Smooth muscle cell (in vitro differentiated cells): ENCODE results near the gene AMZ2. TPM values are rescaled to one million over a fixed set of nuclear protein-coding genes. Genes with fewer than 3 reads are reported as not detected.

ENCODE experiments used
- DNase-seq: peaks from one replicate; lab custom pipeline; 2025; ENCODE audit not compliant: unreplicated experiment; lab: John Stamatoyannopoulos, UW
- H2AFZ ChIP-seq: fragments of 200-600 bp; sonication (generic); 2 replicates; pipeline ENCODE4 v1.6.0; 2016; ENCODE audit warnings: antibody characterized with exemption, low read depth, mild to moderate bottlenecking
- H3F3A ChIP-seq: fragments of 200-600 bp; sonication (generic); 2 replicates; pipeline ENCODE4 v1.6.0; 2017; ENCODE audit warnings: antibody characterized with exemption, low read depth
- H3K27ac ChIP-seq: fragments of 200-600 bp; sonication (generic); 2 replicates; pipeline ENCODE4 v1.5.1; 2016; ENCODE audit warnings: low read depth, mild to moderate bottlenecking
- H3K27me3 ChIP-seq: fragments of 200-600 bp; sonication (generic); 2 replicates; pipeline ENCODE4 v1.6.1; 2016; ENCODE audit warnings: low read depth, mild to moderate bottlenecking
- H3K36me3 ChIP-seq: fragments of 200-600 bp; sonication (generic); 2 replicates; pipeline ENCODE4 v1.5.1; 2016; ENCODE audit warnings: low read depth
- H3K4me1 ChIP-seq: fragments of 200-600 bp; sonication (generic); 2 replicates; pipeline ENCODE4 v1.5.1; 2016; ENCODE audit warnings: low read depth
- H3K4me2 ChIP-seq: fragments of 200-600 bp; sonication (generic); 2 replicates; pipeline ENCODE4 v1.6.0; 2016; ENCODE audit warnings: mild to moderate bottlenecking
- H3K4me3 ChIP-seq: fragments of 200-600 bp; sonication (generic); 2 replicates; pipeline ENCODE4 v1.5.1; 2016; ENCODE audit warnings: mild to moderate bottlenecking
- H3K79me2 ChIP-seq: fragments of 200-600 bp; sonication (generic); 2 replicates; pipeline ENCODE4 v1.6.0; 2016; ENCODE audit warnings: low read depth, mild to moderate bottlenecking
- H3K9ac ChIP-seq: fragments of 200-600 bp; sonication (generic); 2 replicates; pipeline ENCODE4 v1.6.0; 2016; ENCODE audit warnings: low read depth
- H3K9me3 ChIP-seq: fragments of 200-600 bp; sonication (generic); replicated peaks from 2 replicates; pipeline ENCODE4 v1.5.1; 2016; ENCODE audit warnings: low read depth
- H4K20me1 ChIP-seq: fragments of 200-600 bp; sonication (generic); 2 replicates; pipeline ENCODE4 v1.6.0; 2016; ENCODE audit warnings: low read depth
- CTCF ChIP-seq: fragments of 200-600 bp; sonication (generic); IDR thresholded peaks from 2 replicates; pipeline ENCODE4 v1.5.1; 2017; ENCODE audit warnings: borderline replicate concordance, mild to moderate bottlenecking, antibody characterized with exemption; ENCODE audit not compliant: insufficient read depth, poor library complexity, severe bottlenecking
- WGBS: methylation state at CpG from one replicate; pipeline ENCODE4 v1.1.7; 2016; ENCODE audit warnings: low lambda C conversion rate; 5-methylcytosine and 5-hydroxymethylcytosine counted together
- polyA plus RNA-seq: library from polyadenylated mRNA; unstranded; fragments of >200 nt; fragmentation: Nextera tagmentation; extraction: Ambion mirVana; gene quantifications from 2 replicates; pipeline ENCODE4 v1.2.1, GENCODE V29; 2016
- total RNA-seq: library from RNA; depleted of rRNA; stranded (reverse); fragments of >200 nt; gene quantifications from 2 replicates; pipeline ENCODE4 v1.2.3, GENCODE V29; 2014

Gene AMZ2
- total and polyA plus RNA-seq, 2 experiments from 2014 or later: 66.3 to 75.5 TPM

DNA sequence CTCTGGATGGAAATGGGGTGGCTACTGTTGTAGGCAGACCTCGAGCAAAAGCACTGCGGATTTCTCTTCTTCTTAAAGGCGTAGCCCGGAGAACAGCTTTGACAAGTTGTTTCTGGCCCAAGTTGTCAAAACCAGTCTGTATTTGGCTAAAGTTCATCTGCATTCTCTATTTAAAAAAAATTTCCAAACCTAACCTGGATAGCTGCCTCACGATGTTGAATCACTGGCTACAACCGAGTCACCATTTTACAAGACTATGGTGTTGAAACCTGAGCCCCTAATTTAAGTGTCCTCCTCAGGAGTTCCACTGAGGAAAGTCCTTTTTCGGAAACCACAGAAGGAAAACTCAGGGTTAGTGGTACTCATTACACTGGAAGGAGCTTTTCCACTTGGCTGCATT is 41.6 kb downstream of the AMZ2 start:
- no peaks in the 10 kb centered on the region for H3K9me3 ChIP-seq
- peaks cover 7% of the 10 kb centered on the region for H3K4me1 ChIP-seq
- H3K4me2 ChIP-seq: no peak overlapping the region
- H3F3A ChIP-seq: no peaks in the 10 kb centered on the region
- H3K27me3 ChIP-seq: peaks cover 53% of the 10 kb centered on the region
- WGBS: 75% methylated on average over 7 of the region's 7 CpGs
- no peaks in the 10 kb centered on the region for H4K20me1 ChIP-seq
- H3K9ac ChIP-seq: no peak overlapping the region
- no peak overlapping the region for H2AFZ ChIP-seq
- H3K79me2 ChIP-seq: no peaks in the 10 kb centered on the region
- no peak overlapping the region for H3K4me3 ChIP-seq
- DNase-seq: no peak
- H3K36me3 ChIP-seq: no peaks in the 10 kb centered on the region
- no peak for TF ChIP-seq CTCF
- H3K27ac ChIP-seq: no peak overlapping the region

DNA sequence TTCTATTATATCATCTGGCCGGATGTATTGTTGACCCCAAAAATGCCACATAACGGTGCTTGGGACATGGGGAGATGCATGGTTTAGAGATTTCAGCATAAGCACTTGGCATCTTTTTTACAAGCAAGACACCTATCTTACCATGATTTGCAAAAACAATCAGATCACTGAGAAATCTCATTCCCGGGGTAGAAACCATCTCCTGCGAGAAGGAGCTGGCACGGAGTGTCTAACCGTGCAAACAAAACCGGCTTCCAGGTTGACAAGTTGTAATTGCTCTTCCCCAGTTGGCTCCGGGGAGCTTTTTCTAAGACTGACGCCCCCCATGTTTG is 42.1 kb downstream of the AMZ2 start:
- Histone ChIP-seq H3K4me3 (no peak overlapping the region), H3K4me1 (peaks cover 7% of the 10 kb centered on the region), H3K9ac (no peak overlapping the region), H3F3A (no peaks in the 10 kb centered on the region), H2AFZ (no peak overlapping the region), H3K79me2 (no peaks in the 10 kb centered on the region), H4K20me1 (no peaks in the 10 kb centered on the region), H3K27me3 (peaks cover 56% of the 10 kb centered on the region), H3K27ac (no peak overlapping the region), H3K9me3 (no peaks in the 10 kb centered on the region), H3K4me2 (peak overlapping the region; percentile 97), H3K36me3 (no peaks in the 10 kb centered on the region)
- no peak for TF ChIP-seq CTCF
- 39% methylated on average over 9 of the region's 9 CpGs for WGBS
- no peak for DNase-seq

GRCh38 chr17:68290268-68290954 is 42.6 kb downstream of the AMZ2 start:
- Histone ChIP-seq H3K9me3 (no peaks in the 10 kb centered on the region), H3K4me3 (peak overlapping the region; percentile 59), H3K4me2 (peak overlapping the region; percentile 97), H4K20me1 (no peaks in the 10 kb centered on the region), H3K79me2 (no peaks in the 10 kb centered on the region), H3K36me3 (no peaks in the 10 kb centered on the region), H3K4me1 (peaks cover 7% of the 10 kb centered on the region), H2AFZ (no peak overlapping the region), H3F3A (no peaks in the 10 kb centered on the region), H3K9ac (no peak overlapping the region), H3K27ac (no peak overlapping the region), H3K27me3 (peaks cover 56% of the 10 kb centered on the region)
- DNase-seq: no peak
- TF ChIP-seq CTCF: no peak
- 2% methylated on average over 50 of the region's 50 CpGs for WGBS
